ENCODE data around the gene SMCO2. TPM values are rescaled to one million over a fixed set of nuclear protein-coding genes. Genes with fewer than 3 reads are reported as not detected.
A peak's percentile ranks its signal among the peaks of the same experiment; 100 is the strongest.

SMCO2 gene
- total RNA-seq, 1 donor from 2014 or later, result not detected

- no peak for DNase-seq
Measured at GRCh38 chr12:27502021-27502435, 55.5 kb downstream of the SMCO2 start.

DNA sequence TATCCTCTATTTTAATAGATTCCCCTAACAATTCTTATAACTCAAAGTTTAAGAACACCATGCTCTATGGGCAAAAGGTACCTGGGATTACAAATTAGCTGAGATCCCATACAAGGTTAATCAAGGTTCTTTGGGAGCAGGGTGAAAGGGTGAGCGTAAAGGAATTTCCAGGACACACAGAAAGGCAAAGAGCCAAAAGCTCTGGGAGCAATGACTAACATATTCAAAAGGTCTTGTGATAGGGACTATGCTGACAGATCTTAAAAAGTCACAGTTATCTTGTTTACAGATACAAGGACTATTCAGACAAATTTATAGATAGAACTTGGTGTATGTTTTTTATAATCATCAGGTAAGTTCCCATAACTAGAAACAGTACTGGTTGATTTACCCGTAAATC lies 58.0 kb downstream of the SMCO2 start:
- DNase-seq, result no peak

DNA sequence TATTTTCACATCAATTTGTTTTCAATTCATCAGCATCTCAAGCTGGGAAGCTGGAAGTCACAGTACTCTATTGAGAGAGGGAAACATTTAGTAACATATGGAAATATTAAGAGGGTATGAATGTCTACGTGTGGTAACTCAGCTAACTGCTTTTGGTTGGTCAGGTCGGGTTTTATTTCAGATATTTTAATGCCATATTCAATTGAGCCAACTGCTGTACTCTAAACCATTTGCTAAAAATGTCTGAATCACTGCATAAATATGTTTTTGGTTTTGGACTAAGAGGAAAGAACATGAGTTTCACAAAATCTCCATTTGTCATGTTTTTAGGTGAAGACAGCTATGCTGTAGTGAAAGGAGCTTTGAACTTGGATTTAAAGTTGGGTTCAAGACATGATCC lies 58.6 kb downstream of the SMCO2 start:
- DNase-seq, result no peak

- no peak for DNase-seq
Measured at GRCh38 chr12:27505761-27506160, 59.2 kb downstream of the SMCO2 start.

DNA sequence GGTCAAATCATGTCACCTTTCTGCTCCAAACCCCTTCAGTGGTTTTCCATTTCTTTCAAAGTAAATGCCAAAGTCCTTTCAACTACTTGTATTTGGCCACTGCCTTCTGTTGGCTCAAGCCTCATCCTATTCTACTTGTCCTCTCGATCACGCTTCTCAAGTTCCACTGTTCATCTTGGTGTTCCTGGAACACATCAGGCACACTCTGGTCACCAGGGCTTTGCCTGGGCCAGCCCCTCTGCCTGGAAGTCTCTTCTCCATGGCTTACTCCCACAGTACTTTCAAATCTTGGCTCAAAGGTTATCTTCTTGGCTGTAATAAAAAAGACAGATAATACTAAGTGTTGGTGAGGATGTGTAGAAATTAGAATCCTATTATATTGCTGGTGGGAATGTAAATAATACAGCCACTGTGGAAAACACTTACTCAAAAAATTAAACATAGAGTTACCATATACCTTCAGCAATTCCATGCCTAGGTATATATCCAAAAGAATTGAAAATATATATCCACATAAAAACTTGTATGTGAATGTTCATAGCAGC lies 60.2 kb downstream of the SMCO2 start:
- no peak for DNase-seq

DNA sequence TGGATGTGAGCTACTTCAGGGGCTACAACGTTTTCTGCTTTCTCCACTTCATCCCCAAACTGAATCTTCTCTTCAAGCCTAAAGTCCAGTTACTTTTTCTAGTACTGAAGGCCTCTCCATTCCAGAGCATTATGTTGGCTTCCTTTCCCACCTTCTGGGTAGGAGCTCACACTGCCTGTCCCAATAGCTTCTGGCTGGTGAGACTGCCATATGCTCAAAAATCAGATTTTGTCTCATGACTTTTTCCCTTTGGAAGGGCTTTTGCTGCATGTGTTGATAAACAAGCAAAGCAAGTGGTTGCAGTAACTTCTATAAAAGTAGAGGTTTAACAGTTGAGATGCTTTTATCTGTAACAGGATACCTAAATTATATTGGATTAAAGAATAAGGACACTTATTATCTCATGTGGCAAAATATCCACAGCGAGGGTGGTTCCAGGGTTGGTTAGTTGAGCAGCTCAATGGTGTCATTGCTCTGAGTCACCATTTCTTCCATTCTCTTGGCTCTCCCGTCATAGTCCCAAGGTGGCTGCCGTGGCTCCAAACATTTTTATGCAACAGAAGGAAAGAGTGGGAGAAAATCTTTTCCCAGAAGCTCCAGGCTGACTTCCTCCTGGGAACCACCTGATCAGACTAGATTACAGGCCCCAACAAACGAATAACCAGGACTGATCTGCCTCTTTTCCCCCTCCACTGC lies 62.3 kb downstream of the SMCO2 start:
- DNase-seq, result no peak

DNA sequence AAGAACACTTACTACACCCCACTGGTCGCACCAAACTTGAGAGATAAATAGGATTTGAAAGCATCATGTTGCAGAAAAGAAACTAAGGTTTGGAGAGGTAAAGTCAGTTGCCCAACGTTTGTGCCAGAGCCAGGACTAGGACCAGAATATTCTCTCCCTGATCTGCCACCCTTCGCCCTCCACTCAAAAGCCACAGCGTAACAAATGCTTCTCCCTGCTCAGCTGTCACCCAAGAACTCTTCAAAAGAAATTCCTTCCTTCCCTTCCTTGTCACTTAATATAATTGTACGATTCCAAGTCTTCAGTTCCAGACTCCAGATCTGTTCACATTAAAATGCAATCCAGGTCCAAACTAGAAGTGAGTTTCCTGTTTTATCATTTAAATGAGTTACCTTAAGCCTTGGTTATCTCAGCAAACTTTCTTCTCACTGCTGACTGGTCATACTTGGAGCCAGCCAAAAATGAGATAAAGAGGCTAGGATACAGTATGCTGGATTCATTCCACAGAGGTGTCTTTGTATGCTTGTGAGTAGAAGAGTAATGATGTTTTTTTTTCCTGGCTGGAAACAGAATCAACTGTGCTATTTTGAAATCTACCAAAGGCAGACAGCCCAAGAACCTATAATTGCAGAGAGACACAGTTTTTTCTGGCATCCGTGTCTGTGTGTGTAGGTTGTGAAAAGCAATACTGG lies 64.6 kb downstream of the SMCO2 start:
- peak; percentile 22 for DNase-seq

DNA sequence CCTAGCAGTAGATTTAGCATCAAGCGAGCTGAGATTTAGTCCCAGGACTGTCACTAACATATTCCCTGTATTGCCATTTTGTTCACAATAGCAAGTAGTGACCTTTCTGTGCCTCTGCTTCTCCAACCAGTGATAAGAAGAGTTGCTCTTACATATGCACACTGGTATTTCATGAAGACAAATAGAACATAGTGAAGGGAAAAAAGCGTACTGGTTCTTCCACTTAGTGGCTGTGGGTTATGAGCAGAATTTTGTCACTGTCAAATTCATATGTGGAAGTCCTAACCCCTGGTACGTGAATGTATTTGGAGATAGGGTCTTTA lies 65.1 kb downstream of the SMCO2 start:
- DNase-seq, result no peak

DNA sequence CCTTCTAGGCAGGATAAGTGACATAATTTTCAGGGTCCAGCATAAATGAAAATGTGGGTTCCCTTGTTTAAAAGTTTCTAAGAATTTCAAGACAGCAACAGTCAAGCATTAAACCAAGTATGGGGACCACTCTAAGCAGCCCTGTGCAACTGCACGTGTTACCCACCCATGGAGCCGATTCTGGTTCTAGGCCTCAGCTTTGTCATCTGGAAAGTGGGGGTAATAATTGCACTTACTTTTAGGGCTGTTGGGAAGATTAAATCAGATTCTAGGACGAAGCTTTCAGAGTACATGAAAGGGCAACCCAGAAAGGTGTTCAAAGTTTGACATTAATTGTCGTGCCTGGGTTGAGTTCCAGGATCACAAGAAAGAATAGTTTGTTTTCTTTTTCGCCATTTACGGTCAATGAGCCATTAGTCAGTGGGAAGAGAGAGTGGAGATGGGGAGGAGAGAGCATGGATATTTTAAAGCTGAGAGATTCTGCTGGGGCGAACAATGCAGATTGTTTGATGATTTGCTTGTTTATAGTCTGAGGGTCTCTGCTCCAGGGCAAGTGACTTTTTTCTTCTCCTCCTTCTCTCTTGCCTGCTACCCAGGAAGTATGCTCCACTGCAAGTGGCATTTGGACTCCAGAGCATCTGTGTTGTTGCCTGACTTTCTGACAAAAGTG lies 66.8 kb downstream of the SMCO2 start:
- no peak for DNase-seq

DNA sequence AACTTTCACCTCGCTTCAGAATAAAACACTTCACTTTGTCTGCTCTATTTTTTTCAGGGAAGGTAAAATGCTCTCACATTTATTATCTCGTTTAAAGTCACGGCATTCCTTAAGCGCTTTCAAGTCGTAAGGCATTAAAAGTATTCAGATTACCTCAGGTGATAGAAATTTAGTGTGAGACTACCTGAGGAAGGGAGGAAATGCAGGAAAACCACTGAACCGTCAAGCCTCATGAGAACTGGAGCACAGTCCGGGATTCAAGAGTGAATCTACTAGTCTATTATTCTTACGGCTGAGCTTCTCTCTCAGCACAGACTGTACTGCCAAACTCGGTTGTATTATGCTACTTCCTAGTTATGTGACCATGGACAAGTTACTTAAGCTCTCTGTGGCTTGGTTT lies 69.1 kb downstream of the SMCO2 start:
- DNase-seq, result no peak

DNA sequence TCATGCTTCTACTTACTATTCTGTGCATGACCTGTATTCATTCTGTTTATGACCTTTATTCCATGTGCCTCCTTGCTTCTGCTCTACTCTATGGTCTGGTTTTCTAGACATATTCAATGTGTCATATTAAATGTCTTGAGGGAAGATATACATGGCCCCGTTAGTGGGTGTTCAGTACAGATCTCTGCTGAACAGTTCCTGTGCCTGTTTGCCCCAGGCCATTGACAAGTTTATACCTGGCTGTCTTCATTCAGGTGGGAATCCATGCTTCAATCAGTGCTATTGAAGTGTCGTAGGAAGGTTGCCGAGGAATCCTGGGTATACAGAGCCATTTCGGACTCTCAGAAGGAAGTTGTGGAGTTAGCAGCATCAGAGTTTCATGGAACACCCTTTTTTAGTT lies 70.1 kb downstream of the SMCO2 start:
- DNase-seq, result no peak

- peak; percentile 38 for DNase-seq
Measured at GRCh38 chr12:27517546-27517945, 71.0 kb downstream of the SMCO2 start.

DNA sequence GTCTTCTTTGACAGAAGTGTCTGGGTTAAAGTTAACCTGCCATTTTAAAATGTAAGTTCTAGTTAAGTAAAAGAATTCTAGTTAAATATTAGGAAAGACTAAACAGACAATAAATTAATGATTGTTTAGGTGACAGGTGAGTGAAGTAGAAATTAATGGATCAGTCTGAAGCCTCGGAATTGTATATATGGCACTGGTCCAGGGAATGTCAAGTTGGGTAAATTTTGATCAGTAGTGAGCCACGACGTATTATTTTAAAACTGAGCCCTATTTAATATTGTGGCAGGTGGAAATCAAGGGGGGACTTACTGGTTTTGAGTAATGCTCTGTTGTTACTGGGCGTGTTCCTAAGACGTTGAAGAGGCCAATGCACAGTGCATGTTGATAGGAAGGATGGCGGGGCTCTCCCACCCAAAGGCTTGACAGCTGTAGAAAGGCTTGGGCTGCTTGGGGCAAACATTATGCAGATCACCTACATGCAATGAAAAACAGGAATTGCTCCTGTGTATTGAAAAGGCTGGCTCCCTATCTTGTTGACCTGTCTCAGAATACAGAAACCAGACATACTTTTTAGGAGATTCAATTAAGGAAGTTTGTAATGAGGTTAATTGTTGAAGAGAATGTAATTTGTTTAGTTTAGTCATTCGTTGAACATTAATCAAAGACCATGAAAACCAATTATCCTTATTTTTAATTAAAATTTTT lies 71.6 kb downstream of the SMCO2 start:
- no peak for DNase-seq

DNA sequence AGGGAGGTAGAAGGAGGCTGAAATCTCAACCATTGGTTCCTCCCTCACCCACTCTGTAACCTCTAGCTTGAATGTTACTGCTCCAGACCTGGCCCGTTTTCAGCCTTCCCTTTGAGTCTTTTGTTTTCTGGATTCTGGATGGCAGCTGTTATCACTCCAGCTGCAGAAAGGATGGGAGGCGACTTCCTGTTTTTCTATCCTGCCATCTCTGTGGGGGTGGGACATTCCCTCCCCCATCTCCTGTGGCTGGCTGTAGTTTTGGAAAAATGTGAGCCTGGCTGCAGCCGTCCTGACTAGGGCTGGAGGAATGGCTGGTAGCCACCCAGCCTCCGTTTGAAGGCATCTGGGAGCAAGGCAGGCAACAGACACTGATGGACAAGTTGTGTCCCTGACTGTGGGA lies 74.5 kb downstream of the SMCO2 start:
- DNase-seq, result peak; percentile 35

- no peak for DNase-seq
Measured at GRCh38 chr12:27521981-27522380, 75.4 kb downstream of the SMCO2 start.

GRCh38 chr12:27523305-27523641 lies 76.7 kb downstream of the SMCO2 start:
- peak; percentile 77 for DNase-seq

DNA sequence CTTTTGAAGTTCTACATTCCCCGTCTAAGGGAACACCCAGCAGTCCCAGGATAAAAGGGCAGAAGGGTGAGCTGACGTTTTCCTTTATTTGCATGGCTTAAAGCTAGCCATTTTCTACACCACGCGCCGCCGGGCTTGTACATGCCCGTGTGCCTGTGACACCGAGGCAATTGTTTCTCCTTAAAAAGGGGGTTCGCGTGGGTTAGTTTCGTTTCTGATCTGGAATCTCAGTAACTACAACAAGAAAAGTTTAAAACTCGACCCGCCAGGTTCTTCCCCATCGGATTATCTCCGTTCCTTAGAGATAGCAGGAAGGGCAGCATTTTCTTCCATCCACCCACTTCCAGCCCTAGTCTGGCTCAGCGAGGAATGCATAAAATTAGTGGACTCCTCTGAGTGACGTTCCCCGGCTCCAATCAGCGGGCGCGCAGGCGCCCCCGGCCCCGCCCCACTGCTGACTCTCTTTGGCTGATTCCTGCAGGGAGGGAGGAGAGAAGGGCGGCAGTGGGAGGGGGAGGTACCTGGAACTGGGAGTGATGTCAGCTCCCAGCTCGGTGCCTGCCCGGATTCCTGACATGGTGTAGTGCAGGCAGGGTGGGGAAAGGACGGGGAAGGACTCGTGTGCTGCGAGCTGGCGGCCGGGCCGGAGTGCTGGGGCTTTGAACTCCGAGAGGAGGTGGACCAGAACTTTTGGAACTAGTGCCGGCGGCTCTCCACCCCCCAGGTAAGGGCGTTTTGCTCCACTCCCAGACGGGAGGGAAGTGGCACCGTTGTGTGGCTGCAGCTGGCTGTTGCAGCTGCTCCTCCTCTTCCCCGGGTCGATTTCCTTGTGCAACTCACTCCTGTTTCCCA lies 77.3 kb downstream of the SMCO2 start, which contains the start of gene PPFIBP1:
Gene PPFIBP1 (plus strand): TSS at position 565 of the 852 bp plus-strand sequence. CDS start 109,191 bp downstream, outside the sequence.
- DNase-seq, result peak; percentile 97

DNA sequence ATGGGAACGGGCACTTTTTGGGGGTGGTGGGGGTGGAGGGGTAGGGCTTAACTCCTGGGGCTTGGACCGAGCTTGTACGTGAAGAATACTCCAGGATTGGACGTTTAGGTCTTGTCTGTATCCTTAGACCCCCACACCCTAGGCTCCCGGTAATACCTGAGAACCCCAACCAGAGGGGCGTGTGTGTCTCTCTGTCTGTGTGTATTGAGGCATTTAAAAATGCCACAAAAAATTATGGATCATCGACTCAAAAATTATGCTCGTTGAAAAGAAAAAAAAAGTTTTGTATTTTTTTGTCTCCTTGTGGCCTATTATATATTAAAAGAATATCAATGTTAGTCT lies 77.9 kb downstream of the SMCO2 start:
- DNase-seq, result no peak

GRCh38 chr12:27524839-27525753 lies 78.6 kb downstream of the SMCO2 start:
- DNase-seq, result peak; percentile 62

DNA sequence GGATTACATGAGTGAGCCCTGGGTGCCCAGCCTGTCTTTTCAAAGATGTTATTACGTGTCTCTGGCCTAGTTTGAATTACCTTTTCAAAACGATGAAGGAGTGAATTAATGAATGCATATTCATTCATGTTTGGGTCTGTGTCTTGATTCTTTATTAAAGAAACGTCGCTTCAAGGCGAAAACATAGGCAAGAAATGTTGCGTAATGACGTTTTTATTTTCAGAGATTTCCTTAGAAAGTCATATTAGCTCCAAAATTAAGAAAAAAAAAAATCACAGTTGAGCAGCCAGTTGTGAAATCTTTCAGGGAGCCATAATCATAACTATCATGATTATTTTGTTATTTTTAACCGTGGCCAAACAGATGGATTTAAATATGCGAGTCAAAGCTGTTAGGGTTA lies 81.0 kb downstream of the SMCO2 start:
- no peak for DNase-seq

DNA sequence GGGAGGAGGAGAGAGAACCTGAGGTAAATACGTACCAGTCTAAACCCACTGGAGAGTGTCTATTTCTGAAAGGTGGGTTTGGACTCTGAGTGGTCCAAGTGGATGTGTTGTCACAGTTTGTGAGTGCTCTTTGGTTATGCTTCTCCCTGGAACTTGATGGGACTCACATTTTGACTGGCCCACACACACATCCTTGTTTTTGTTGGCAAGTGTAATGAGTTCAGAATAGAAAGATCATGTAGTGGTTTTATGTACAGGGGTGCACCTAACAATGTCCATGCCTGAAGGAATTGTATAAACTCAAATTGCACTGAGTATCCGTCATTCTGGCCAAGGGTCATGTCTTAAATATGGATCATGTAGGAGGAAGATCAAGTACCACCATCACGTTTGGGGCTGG lies 82.3 kb downstream of the SMCO2 start:
- DNase-seq, result no peak

All from skin of body (tissue), 2 donors.